PFSK-1 (cell line): Measurements from ENCODE around the gene CACNA1H.

ENCODE experiments used
- FOXP2 ChIP-seq: optimal IDR thresholded peaks from 2 replicates; pipeline ENCODE3; 2011; ENCODE audit warnings: borderline replicate concordance, control low read depth, inconsistent platforms; ENCODE audit not compliant: insufficient read depth; ENCODE audit errors: extremely low read length, extremely low read depth
- POLR2AphosphoS5 ChIP-seq: IDR thresholded peaks from 2 replicates; pipeline ENCODE4 v1.6.1; 2012; ENCODE audit warnings: low read depth, mild to moderate bottlenecking, control low read depth, low read length, moderate library complexity
- REST ChIP-seq, 2 experiments: IDR thresholded peaks; 2 replicates each; pipeline versions ENCODE4 v1.6.1 to v1.8.0; 2011 to 2012; ENCODE audit warnings: low read depth in 2 of 2, low read length in 2 of 2, control low read depth in 1 of 2, inconsistent platforms in 1 of 2, mild to moderate bottlenecking in 1 of 2, moderate library complexity in 1 of 2; ENCODE audit not compliant: insufficient read depth in 1 of 2
- SIN3A ChIP-seq: IDR thresholded peaks from 2 replicates; pipeline ENCODE4 v1.6.1; 2012; ENCODE audit warnings: mild to moderate bottlenecking, low read length, moderate library complexity, borderline replicate concordance; ENCODE audit not compliant: insufficient read depth
- TAF1 ChIP-seq: IDR thresholded peaks from 2 replicates; pipeline ENCODE4 v1.6.1; 2012; ENCODE audit warnings: low read length, control low read depth, borderline replicate concordance; ENCODE audit not compliant: insufficient read depth

The CACNA1H gene

GRCh38 chr16:1184156-1184868, 31.4 kb downstream of the CACNA1H start:
- TF ChIP-seq TAF1 = no peak
- no peak for TF ChIP-seq SIN3A
- TF ChIP-seq FOXP2 = no peak
- TF ChIP-seq POLR2AphosphoS5 = no peak
- no peak for TF ChIP-seq REST (IDR thresholded peaks at IDR 0.05; ENCODE audit: insufficient read depth in 1 of 2, low read depth in 2 of 2, low read length in 2 of 2)

DNA sequence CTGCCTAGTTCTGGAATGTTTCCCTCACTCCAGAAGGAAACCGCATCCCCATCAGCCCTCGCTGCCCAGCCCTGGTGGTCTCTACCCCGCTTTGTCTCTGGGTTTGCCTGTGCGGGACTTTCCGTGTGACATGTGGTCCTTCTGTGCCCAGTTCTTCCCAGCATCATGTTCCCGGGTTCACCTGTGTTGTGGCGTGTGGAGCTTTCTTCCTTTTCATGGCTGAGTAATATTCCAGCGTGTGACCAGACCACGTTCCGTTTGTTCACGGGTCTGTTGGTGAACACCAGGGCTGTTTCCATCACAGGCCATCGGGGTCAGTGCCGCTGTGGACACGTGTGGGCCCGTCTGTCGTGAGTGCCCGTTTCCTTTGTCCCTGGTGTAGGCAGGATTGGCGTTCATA, 32.1 kb downstream of the CACNA1H start:
- no peak for TF ChIP-seq REST (IDR thresholded peaks at IDR 0.05; ENCODE audit: insufficient read depth in 1 of 2, low read depth in 2 of 2, low read length in 2 of 2)
- no peak for TF ChIP-seq TAF1
- TF ChIP-seq FOXP2 = no peak
- no peak for TF ChIP-seq SIN3A
- no peak for TF ChIP-seq POLR2AphosphoS5

DNA sequence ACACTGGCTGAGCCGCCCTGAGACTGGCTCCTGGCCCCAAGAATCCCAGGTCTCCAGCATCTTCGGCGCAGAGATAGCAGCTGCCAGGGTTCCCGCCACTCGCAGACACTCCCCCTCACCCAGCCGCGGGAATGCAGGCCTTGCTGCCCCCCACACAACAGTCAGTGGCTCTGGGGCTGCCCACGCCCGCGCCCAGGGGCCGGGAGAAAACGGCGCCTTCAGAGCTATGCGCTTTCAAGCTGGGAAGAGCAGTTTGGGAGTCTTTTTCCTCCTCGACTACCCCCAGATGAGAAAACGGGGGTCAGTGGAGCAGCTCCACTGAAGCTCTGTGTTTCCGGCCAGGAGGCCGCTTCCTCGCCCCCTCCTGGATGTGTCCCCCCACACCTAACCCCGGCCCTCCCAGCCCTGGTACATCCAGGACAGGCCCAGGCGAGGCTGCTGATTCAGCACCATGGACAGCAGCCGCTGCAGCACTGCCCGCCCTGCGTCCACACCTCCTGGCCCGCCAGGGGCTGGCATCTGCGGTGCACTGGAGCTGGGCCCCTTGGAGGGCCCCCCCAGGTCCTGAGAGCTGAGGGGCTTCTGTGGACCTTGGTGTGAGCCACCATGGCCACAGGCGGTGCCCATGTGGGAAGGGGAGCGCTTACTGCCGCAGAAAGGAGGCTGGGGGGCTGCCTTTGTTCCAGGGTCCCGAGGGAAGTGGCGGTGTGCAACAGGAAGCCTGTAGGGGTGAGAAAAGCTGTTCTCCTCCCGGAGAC, 35.7 kb downstream of the CACNA1H start:
- TF ChIP-seq SIN3A (no peak), TAF1 (no peak), POLR2AphosphoS5 (no peak), REST (IDR thresholded peaks at IDR 0.05; ENCODE audit: insufficient read depth in 1 of 2, low read depth in 2 of 2, low read length in 2 of 2) (peak; percentile 96 to 97), FOXP2 (no peak)

- no peak for TF ChIP-seq TAF1
- TF ChIP-seq POLR2AphosphoS5 = no peak
- no peak for TF ChIP-seq SIN3A
- no peak for TF ChIP-seq REST (IDR thresholded peaks at IDR 0.05; ENCODE audit: insufficient read depth in 1 of 2, low read depth in 2 of 2, low read length in 2 of 2)
- no peak for TF ChIP-seq FOXP2
These were observed 36.5 kb downstream of the CACNA1H start for GRCh38 chr16:1189455-1189854.
